Sciatic nerve (tissue), 2 donors: Measurements from ENCODE around the gene SMYD1. TPM values are rescaled to one million over a fixed set of nuclear protein-coding genes. Genes with fewer than 3 reads are reported as not detected.

Experiments
- ATAC-seq: fragments of 200-7000 bp; cut with Tn5 transposase; one replicate; pipeline ENCODE4 v1.9.1; 2020; ENCODE audit warnings: mild to moderate bottlenecking, moderate library complexity
- DNase-seq: peaks from one replicate; pipeline ENCODE4 v3.0.0-alpha.2; 2020; ENCODE audit warnings: low spot score
- intact Hi-C: fragments of 100-400 bp; cut with DNase I; formaldehyde crosslinking; loops from one replicate; pipeline ENCODE4 v1.14.2; 2022
- total RNA-seq: library from RNA; stranded (reverse); fragmentation: NEBNext Ultra II Directional; extraction: Animal tissue kit (Norgen Biotek cat#: 25700); gene quantifications from one replicate; pipeline ENCODE4 v1.2.1, GENCODE V29; 2021
- donor health status: DM: no; HTN: no; CAD: no.
- donor health status: DM: no; HTN: no; CAD: no.

The SMYD1 gene
- total RNA-seq, 1 donor from 2014 or later: 0.49 TPM

DNA sequence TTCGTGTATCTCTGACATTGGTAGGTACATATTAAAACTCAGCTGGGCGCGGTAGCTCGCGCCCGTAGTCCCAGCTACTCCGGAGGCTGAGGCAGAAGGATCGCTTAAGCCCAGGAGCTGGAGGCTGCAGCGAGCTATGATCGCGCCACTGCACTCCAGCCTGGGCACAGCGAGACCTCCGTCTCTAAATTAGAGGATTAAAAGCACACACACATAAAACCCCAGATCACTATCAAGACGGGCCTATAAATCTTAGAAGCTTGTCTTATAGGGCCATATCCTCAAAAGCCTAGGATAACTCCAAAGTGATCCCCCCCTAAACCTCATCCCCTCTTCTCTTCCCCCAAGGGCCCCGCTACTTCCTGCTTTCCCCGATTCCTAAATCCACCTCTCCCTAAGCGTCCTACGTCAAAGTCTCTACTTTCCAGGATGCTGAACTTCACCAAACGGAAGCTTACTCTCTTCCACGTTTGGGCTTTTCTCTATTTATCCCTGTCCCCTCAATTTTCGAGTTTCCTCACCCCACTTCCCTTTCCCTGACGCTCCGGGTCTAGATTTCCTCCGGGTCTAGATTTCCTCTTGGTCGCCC is 12.7 kb upstream of the SMYD1 start:
- intact Hi-C loops: no loop called here
- ATAC-seq: no peak

GRCh38 chr2:88055371-88056128 is 12.1 kb upstream of the SMYD1 start, which contains the start of gene KRCC1:
Gene KRCC1, minus strand, starts transcription at chr2:88055783. Its CDS starts 27,220 bp downstream, at chr2:88028563.
- ATAC-seq: peak; percentile 98
- peak; percentile 96 for DNase-seq
- intact Hi-C loops: no loop called here

More for the DNA sequence above, 12.7 kb upstream of the SMYD1 start:
- no peak for DNase-seq

GRCh38 chr2:88057437-88057844 is 10.2 kb upstream of the SMYD1 start:
- DNase-seq (no peak), ATAC-seq (no peak)
- intact Hi-C loops: no loop called here

GRCh38 chr2:88058191-88058590 is 9.4 kb upstream of the SMYD1 start:
- DNase-seq (no peak), ATAC-seq (no peak)

DNA sequence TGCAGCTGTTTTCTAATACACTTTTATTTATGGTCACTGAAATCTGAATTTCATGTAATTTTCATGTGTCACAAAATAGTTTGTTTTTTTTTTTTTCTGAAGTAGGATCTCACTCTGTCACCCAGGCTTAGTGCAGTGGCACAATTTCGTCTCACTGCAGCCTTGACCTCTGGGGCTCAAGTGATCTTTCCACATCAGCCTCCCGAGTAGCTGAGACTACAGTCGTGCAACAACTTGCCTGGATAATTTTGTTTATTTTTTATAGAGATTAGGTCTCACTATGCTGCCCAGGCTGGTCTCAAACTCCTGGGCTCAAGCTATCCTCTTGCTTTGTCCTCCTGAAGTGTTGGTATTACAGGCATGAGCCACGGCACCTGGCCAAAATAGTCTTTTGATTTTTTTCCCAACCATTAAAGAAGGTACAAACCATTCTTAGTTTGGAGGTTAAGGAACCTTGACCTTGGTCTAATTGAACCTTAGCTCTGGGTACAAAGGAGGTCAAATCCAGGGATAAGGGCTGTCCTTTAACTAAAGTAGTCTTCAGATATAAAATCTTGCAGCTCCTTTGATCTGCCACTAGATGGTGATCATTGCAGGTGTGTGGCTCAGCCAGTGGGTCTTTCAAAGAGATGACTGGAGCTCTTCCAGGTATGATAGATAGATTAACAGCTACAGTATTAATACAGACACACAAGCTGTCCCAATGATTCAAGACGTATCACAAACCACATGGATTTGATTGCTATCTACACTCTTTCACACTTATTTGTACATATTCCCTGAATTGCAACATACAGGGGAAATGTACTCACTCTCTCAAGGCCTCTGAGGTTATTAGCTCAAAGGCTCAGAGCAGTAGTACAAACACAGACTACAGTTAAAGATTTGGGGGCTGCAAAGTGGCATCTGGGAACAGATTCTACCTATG is 7.4 kb upstream of the SMYD1 start:
- DNase-seq: no peak
- no peak for ATAC-seq
- intact Hi-C loops: loop anchor here (5.0 kb wide), 1 partner anchor 97 kb away; no protein-coding TSS in a partner anchor

More at GRCh38 chr2:88058191-88058590, 9.4 kb upstream of the SMYD1 start:
- intact Hi-C loops: no loop called here

DNA sequence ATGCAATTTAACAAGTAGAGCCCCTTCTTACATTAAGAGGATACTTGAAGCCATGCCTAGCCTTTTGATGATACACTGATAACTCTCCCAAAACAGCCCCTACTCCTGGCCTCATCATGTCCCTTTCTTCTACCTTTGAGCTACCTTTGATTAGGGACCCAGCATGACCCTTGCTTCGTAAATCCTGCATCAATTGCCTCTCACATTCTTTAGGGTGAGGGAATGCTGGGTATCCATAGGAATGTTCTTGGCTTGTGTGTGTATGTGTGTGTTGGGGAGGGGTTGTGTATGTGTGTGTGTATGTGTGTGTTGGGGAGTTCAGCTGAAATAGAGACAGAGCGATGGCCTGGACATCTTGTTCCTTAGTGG is 6.7 kb upstream of the SMYD1 start:
- intact Hi-C loops: loop anchor here (5.0 kb wide), 1 partner anchor 96 kb away; no protein-coding TSS in a partner anchor
- ATAC-seq (no peak), DNase-seq (no peak)

- ATAC-seq (no peak), DNase-seq (no peak)
- intact Hi-C loops: loop anchor here (5.0 kb wide), 1 partner anchor 96 kb away; no protein-coding TSS in a partner anchor
Measured at GRCh38 chr2:88061295-88061694, 6.3 kb upstream of the SMYD1 start.

GRCh38 chr2:88066543-88066942 is 1.1 kb upstream of the SMYD1 start:
- intact Hi-C loops: no loop called here
- no peak for ATAC-seq
- DNase-seq: no peak

- intact Hi-C loops: no loop called here
- no peak for DNase-seq
- ATAC-seq: no peak
Measured at GRCh38 chr2:88067189-88067588, 436 bp upstream of the SMYD1 start.

DNA sequence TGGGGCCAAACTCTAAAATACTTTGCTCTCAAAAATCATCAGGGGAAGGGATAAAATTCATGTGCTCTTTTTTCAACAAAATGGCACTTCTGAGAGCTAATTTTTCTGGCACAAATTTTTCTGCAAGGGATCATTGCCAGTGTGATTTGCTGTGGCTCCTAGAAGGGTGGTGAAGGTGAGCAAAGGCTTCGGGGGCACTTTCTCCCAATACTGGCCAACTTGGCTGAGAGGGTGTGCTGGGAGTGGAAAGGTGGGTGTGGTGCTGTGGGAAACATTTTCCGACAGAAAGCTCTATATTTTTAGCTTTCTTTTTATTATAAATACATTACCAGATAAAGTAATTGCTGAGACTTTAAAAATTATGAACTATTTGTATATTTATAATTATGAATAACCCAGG is 419 bp downstream of the SMYD1 start:
- intact Hi-C loops: no loop called here
- no peak for DNase-seq
- ATAC-seq: no peak

DNA sequence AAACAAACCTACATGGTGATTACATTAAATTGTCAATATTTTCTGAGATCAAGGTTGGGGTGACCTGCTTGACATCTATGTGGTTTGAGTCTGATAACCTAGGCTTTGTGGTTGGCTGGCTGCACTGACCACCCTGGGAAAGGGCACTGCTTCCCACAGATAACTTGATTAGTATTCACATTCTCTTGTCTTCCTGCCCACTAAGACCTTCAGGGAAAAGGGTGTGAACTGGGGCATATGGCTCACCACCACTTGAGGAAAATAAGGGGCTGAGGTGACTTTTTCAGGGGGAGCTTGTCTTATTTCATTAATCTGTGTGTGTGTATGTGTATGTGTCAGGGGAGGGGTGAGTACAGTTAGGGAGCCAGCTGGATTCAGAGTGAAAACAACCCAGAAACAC is 1.5 kb downstream of the SMYD1 start:
- DNase-seq (no peak), ATAC-seq (no peak)
- intact Hi-C loops: no loop called here

GRCh38 chr2:88070055-88070454 is 2.4 kb downstream of the SMYD1 start:
- intact Hi-C loops: no loop called here
- DNase-seq: no peak
- no peak for ATAC-seq

- ATAC-seq: no peak
- intact Hi-C loops: no loop called here
Measured at GRCh38 chr2:88071365-88071764, 3.7 kb downstream of the SMYD1 start.

GRCh38 chr2:88074150-88074549 is 6.5 kb downstream of the SMYD1 start:
- no peak for DNase-seq
- ATAC-seq: no peak
- intact Hi-C loops: no loop called here

More at GRCh38 chr2:88071365-88071764, 3.7 kb downstream of the SMYD1 start:
- no peak for DNase-seq

GRCh38 chr2:88074854-88075292 is 7.2 kb downstream of the SMYD1 start:
- DNase-seq (no peak), ATAC-seq (no peak)
- intact Hi-C loops: no loop called here

GRCh38 chr2:88077080-88077479 is 9.5 kb downstream of the SMYD1 start:
- DNase-seq (no peak), ATAC-seq (no peak)
- intact Hi-C loops: no loop called here

GRCh38 chr2:88078643-88079172 is 11.1 kb downstream of the SMYD1 start:
- DNase-seq (no peak), ATAC-seq (no peak)
- intact Hi-C loops: no loop called here

DNA sequence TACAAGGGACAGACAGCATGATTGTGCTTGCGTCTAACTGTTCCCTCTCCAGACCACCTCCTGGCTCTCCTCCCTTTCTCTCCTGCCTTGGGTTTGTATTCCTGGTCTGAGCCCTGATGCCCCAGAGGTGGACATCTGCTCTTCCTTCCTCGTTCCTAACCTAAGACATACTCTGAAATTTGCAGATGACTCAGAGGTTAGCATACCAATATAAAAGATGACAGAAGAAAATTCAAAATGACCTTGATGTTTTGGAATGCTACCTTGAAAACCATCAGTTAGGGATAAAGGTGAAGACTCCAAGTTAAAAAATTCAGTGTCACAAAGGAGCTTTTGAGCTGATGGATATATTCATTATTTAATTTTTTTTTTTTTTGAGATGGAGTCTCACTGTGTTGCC is 12.9 kb downstream of the SMYD1 start:
- intact Hi-C loops: no loop called here
- ATAC-seq: no peak
- DNase-seq: no peak

GRCh38 chr2:88081924-88082608 is 14.4 kb downstream of the SMYD1 start:
- peak; percentile 26 for ATAC-seq
- intact Hi-C loops: no loop called here
- no peak for DNase-seq
